ENCODE data around the gene ZNF431. TPM values are rescaled to one million over a fixed set of nuclear protein-coding genes. Genes with fewer than 3 reads are reported as not detected.

ZNF431 gene
- total and polyA plus RNA-seq, 2 of the 4 experiments (the other 2 are of a cell fraction): 4.3 to 4.5 TPM

GRCh38 chr19:21151460-21151859, 9.6 kb downstream of the ZNF431 start:
- Histone ChIP-seq H3K56ac (ENCODE audit: extremely low read depth, insufficient read depth, low read length) (no peak overlapping the region), H3K9me3 (ENCODE audit: control insufficient read depth, insufficient read depth, low read length) (no peaks in the 10 kb centered on the region; the same call in 1 of the 2 replicates), H2BK5ac (ENCODE audit: low read depth, low read length, poor library complexity, severe bottlenecking) (no peak overlapping the region), H3K14ac (replicated peaks; ENCODE audit: low read depth, low read length) (no peak overlapping the region), H3K27ac (ENCODE audit: insufficient read depth, low read length) (no peak overlapping the region), H3K18ac (ENCODE audit: low read depth, low read length) (no peak overlapping the region), H3K4me1 (ENCODE audit: control insufficient read depth, insufficient read depth, low read length) (no peaks in the 10 kb centered on the region), H2AK9ac (replicated peaks; ENCODE audit: low read depth, low read length, poor library complexity) (no peak overlapping the region), H4K8ac (ENCODE audit: low read depth in 2 of 2, low read length in 2 of 2) (no peak overlapping the region), H3K27me3 (ENCODE audit: control insufficient read depth, insufficient read depth, low read length) (no peaks in the 10 kb centered on the region), H2AK5ac (ENCODE audit: low read depth, low read length) (no peak overlapping the region), H2BK15ac (ENCODE audit: low read depth, low read length) (no peak overlapping the region), H3K4me2 (ENCODE audit: low read depth, low read length) (no peak overlapping the region), H4K5ac (ENCODE audit: low read depth, low read length) (no peak overlapping the region), H3K23ac (ENCODE audit: low read depth, low read length) (no peak overlapping the region), H4K20me1 (ENCODE audit: insufficient read depth, low read length) (no peaks in the 10 kb centered on the region), H2BK120ac (ENCODE audit: low read depth, low read length) (no peak overlapping the region), H3K4ac (ENCODE audit: low read depth, low read length) (no peak overlapping the region), H3K79me1 (ENCODE audit: low read depth in 1 of 2, low read length in 2 of 2) (peaks cover 5 to 11% of the 10 kb centered on the region in 2 experiments), H2BK20ac (ENCODE audit: low read depth, low read length) (no peak overlapping the region), H3K9ac (ENCODE audit: low read depth, low read length) (no peak overlapping the region), H3K9me1 (ENCODE audit: insufficient read depth, low read length) (no peaks in the 10 kb centered on the region), H3K4me3 (ENCODE audit: insufficient read depth, low read depth, low read length) (no peak overlapping the region), H2AFZ (replicated peaks; ENCODE audit: low read length, poor library complexity) (no peak overlapping the region), H3K36me3 (ENCODE audit: control insufficient read depth, insufficient read depth, low read length) (peaks cover 37% of the 10 kb centered on the region), H4K91ac (ENCODE audit: insufficient read depth, low read depth, low read length) (no peak overlapping the region)
- WGBS, 2 experiments (ENCODE audit: extremely low coverage in 2 of 2, insufficient read length in 1 of 2): no CpG with 5 or more reads among the region's 1 CpG
- in situ Hi-C loops (cut with MboI; ENCODE audit: low sequenced_read_pairs) (no loop called here), intact Hi-C loops (cut with micrococcal nuclease) (loop anchor here (2.0 kb wide), 1 partner anchor 63 kb away; no protein-coding TSS in a partner anchor), dilution Hi-C loops (cut with HindIII; ENCODE audit: low sequenced_read_pairs, unreplicated experiment) (no loop called here)
- POLR2A ChIA-PET (ENCODE audit: unreplicated experiment): no interaction called here
- ATAC-seq (ENCODE audit: low read depth) (no peak), DNase-seq (no peak)
- TF ChIP-seq SMC3 (IDR thresholded peaks at IDR 0.05; ENCODE audit: low read depth, low read length) (no peak), MAZ (IDR thresholded peaks at IDR 0.05; ENCODE audit: borderline replicate concordance, low read depth, low read length) (no peak), NFE2L2 (IDR thresholded peaks at IDR 0.05; ENCODE audit: low read depth, low read length) (no peak), POLR2A (IDR thresholded peaks at IDR 0.05; ENCODE audit: low read depth, low read length) (no peak), FOS (IDR thresholded peaks at IDR 0.05; ENCODE audit: low read depth, low read length) (no peak), MAFK (IDR thresholded peaks at IDR 0.05; ENCODE audit: low read depth, low read length) (no peak), CEBPB (IDR thresholded peaks at IDR 0.05; ENCODE audit: low read depth, low read length) (no peak), RFX5 (IDR thresholded peaks at IDR 0.05; ENCODE audit: low read depth, low read length) (no peak), ELK1 (IDR thresholded peaks at IDR 0.05; ENCODE audit: borderline replicate concordance, low read depth, low read length) (no peak), RAD21 (IDR thresholded peaks at IDR 0.05; ENCODE audit: low read length) (no peak), RCOR1 (IDR thresholded peaks at IDR 0.05; ENCODE audit: insufficient replicate concordance, low read length) (no peak), MXI1 (IDR thresholded peaks at IDR 0.05; ENCODE audit: borderline replicate concordance, low read depth, low read length) (no peak), CHD1 (IDR thresholded peaks at IDR 0.05; ENCODE audit: low read depth, low read length) (no peak), BHLHE40 (IDR thresholded peaks at IDR 0.05; ENCODE audit: low read depth, low read length) (no peak), USF2 (IDR thresholded peaks at IDR 0.05; ENCODE audit: low read depth, low read length) (no peak), CTCF (conservative IDR thresholded peaks at IDR 0.05; ENCODE audit: low read depth, low read length) (no peak)
- BruUV-seq (replicated peaks): no TSS peak
- CTCF ChIA-PET: no interaction called here

All from IMR-90 (cell line).